GM18867 (cell line): ENCODE results near the gene PITPNM1.

Source experiments
- ATAC-seq: cut with Tn5 transposase; IDR thresholded peaks from one replicate; pipeline ENCODE4 v1.9.1; 2021; ENCODE audit warnings: mild to moderate bottlenecking, moderate library complexity; ENCODE audit not compliant: unreplicated experiment

Gene PITPNM1

GRCh38 chr11:67504005-67504949 is 886 bp downstream of the PITPNM1 start:
- no peak for ATAC-seq

GRCh38 chr11:67503119-67504004 is 1.8 kb downstream of the PITPNM1 start:
- ATAC-seq: no peak

- no peak for ATAC-seq
These were observed 2.7 kb downstream of the PITPNM1 start for GRCh38 chr11:67502328-67502979.

- ATAC-seq: no peak
These were observed 3.3 kb downstream of the PITPNM1 start for GRCh38 chr11:67501854-67502253.

GRCh38 chr11:67500831-67501715 is 4.1 kb downstream of the PITPNM1 start:
- ATAC-seq: no peak

- ATAC-seq: no peak
These were observed 4.7 kb downstream of the PITPNM1 start for GRCh38 chr11:67500484-67500821.

GRCh38 chr11:67499808-67500483 is 5.2 kb downstream of the PITPNM1 start:
- ATAC-seq: no peak

- ATAC-seq: no peak
These were observed 6.6 kb downstream of the PITPNM1 start for GRCh38 chr11:67498544-67498972.

- no peak for ATAC-seq
These were observed 7.4 kb downstream of the PITPNM1 start for GRCh38 chr11:67497656-67498291.

- no peak for ATAC-seq
These were observed 9.1 kb downstream of the PITPNM1 start for GRCh38 chr11:67496113-67496512.

- no peak for ATAC-seq
These were observed 9.7 kb downstream of the PITPNM1 start for GRCh38 chr11:67495234-67496005.

- ATAC-seq: no peak
These were observed 10.6 kb downstream of the PITPNM1 start for GRCh38 chr11:67494371-67495233.

- no peak for ATAC-seq
These were observed 11.4 kb downstream of the PITPNM1 start for GRCh38 chr11:67493548-67494370.

GRCh38 chr11:67492801-67493547 is 12.2 kb downstream of the PITPNM1 start:
- ATAC-seq: no peak

GRCh38 chr11:67492069-67492727 is 13.0 kb downstream of the PITPNM1 start:
- ATAC-seq: no peak
